DMS 273 (cell line): ENCODE data around the gene ACAA1.
"Not testable (repeated sequence)": the region's sequence is repeated elsewhere in the genome, so short reads cannot be mapped to it uniquely, and the experiment has no call there.

Source experiments
- DNase-seq: peaks from one replicate; lab custom pipeline; 2025; ENCODE audit not compliant: unreplicated experiment; lab: John Stamatoyannopoulos, UW

ACAA1 gene

GRCh38 chr3:38136777-38137614, at the start of gene ACAA1:
TSS of gene ACAA1 (minus strand) at chr3:38137127. CDS start at chr3:38137035, 92 bp downstream.
- peak; percentile 98 for DNase-seq

GRCh38 chr3:38177181-38177580, 40.3 kb upstream of the ACAA1 start:
- no peak for DNase-seq

GRCh38 chr3:38173834-38174418, 37.0 kb upstream of the ACAA1 start:
- DNase-seq: no peak

GRCh38 chr3:38171622-38172021, 34.7 kb upstream of the ACAA1 start:
- no peak for DNase-seq

GRCh38 chr3:38170722-38171121, 33.8 kb upstream of the ACAA1 start:
- no peak for DNase-seq

GRCh38 chr3:38169027-38169317, 32.0 kb upstream of the ACAA1 start:
- no peak for DNase-seq

GRCh38 chr3:38168151-38169026, 31.5 kb upstream of the ACAA1 start:
- DNase-seq: no peak

- no peak for DNase-seq
These were observed 30.7 kb upstream of the ACAA1 start for GRCh38 chr3:38167591-38167990.

GRCh38 chr3:38165722-38166387, 28.9 kb upstream of the ACAA1 start:
- DNase-seq: peak; percentile 67

GRCh38 chr3:38164952-38165721, 28.2 kb upstream of the ACAA1 start, which contains the start of gene OXSR1:
TSS of gene OXSR1 (plus strand) at chr3:38165537. CDS start at chr3:38165877, 340 bp downstream.
- peak; percentile 98 for DNase-seq

- no peak for DNase-seq
These were observed 27.7 kb upstream of the ACAA1 start for GRCh38 chr3:38164643-38164951.

- DNase-seq: no peak
These were observed 27.1 kb upstream of the ACAA1 start for GRCh38 chr3:38163841-38164642.

- DNase-seq: peak; percentile 38
These were observed 26.4 kb upstream of the ACAA1 start for GRCh38 chr3:38163117-38163840.

- DNase-seq: not testable (repeated sequence)
These were observed 23.8 kb upstream of the ACAA1 start for GRCh38 chr3:38160704-38161103.

- DNase-seq: no peak
These were observed 21.5 kb upstream of the ACAA1 start for GRCh38 chr3:38158472-38158871.

GRCh38 chr3:38157595-38157994, 20.7 kb upstream of the ACAA1 start:
- DNase-seq: peak; percentile 7

- DNase-seq: no peak
These were observed 20.2 kb upstream of the ACAA1 start for GRCh38 chr3:38157117-38157516.

- DNase-seq: no peak
These were observed 18.9 kb upstream of the ACAA1 start for GRCh38 chr3:38155825-38156224.

- no peak for DNase-seq
These were observed 17.8 kb upstream of the ACAA1 start for GRCh38 chr3:38154625-38155255.
